NB4 (cell line): ENCODE results near the gene HSPBP1.

Source experiments
- DNase-seq: peaks from one replicate; pipeline ENCODE4 v3.0.0; 2010; ENCODE audit warnings: low read depth
- H3K4me3 ChIP-seq: one replicate; pipeline ENCODE4 v1.5.1; 2011; ENCODE audit warnings: mild to moderate bottlenecking, low read depth, low read length, moderate library complexity
- MYC ChIP-seq: IDR thresholded peaks from 2 replicates; pipeline ENCODE4 v1.6.1; 2011; ENCODE audit warnings: low read depth, low read length
- POLR2A ChIP-seq: IDR thresholded peaks from 2 replicates; pipeline ENCODE4 v1.6.1; 2011; ENCODE audit warnings: mild to moderate bottlenecking; ENCODE audit not compliant: insufficient read length; ENCODE audit errors: extremely low read depth
- TF ChIP-seq, protein P1 (sequence below): IDR thresholded peaks from one replicate; pipeline ENCODE4 v1.5.1; 2012; ENCODE audit warnings: low read depth, low read length
- TF ChIP-seq, protein P2 (sequence below): IDR thresholded peaks from 2 replicates; pipeline ENCODE4 v1.6.1; 2011; ENCODE audit warnings: low read depth, low read length

The HSPBP1 gene

DNA sequence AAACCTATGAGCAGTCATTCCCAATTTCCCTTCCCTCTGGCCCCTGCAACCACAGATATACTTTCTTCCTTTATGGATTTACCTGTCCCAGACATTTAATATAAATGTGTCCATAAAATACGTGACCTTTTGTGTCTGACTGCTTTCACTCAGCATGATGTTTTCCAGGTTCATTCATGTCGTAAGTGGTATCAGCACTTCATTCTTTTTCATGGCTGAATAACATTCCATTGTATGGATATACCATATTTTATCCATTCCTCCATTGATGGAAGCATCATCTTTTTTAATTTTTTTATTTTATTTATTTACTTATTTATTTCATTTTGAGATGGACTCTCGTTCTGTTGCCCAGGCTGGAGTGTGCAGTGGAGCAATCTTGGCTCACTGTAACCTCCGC, 13.1 kb downstream of the HSPBP1 start:
- TF ChIP-seq MYC: no peak
- TF ChIP-seq, protein P1, sequence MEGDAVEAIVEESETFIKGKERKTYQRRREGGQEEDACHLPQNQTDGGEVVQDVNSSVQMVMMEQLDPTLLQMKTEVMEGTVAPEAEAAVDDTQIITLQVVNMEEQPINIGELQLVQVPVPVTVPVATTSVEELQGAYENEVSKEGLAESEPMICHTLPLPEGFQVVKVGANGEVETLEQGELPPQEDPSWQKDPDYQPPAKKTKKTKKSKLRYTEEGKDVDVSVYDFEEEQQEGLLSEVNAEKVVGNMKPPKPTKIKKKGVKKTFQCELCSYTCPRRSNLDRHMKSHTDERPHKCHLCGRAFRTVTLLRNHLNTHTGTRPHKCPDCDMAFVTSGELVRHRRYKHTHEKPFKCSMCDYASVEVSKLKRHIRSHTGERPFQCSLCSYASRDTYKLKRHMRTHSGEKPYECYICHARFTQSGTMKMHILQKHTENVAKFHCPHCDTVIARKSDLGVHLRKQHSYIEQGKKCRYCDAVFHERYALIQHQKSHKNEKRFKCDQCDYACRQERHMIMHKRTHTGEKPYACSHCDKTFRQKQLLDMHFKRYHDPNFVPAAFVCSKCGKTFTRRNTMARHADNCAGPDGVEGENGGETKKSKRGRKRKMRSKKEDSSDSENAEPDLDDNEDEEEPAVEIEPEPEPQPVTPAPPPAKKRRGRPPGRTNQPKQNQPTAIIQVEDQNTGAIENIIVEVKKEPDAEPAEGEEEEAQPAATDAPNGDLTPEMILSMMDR: no peak
- TF ChIP-seq, protein P2, sequence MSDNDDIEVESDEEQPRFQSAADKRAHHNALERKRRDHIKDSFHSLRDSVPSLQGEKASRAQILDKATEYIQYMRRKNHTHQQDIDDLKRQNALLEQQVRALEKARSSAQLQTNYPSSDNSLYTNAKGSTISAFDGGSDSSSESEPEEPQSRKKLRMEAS: no peak
- TF ChIP-seq POLR2A: no peak
- no peak overlapping the region for H3K4me3 ChIP-seq
- DNase-seq: no peak

DNA sequence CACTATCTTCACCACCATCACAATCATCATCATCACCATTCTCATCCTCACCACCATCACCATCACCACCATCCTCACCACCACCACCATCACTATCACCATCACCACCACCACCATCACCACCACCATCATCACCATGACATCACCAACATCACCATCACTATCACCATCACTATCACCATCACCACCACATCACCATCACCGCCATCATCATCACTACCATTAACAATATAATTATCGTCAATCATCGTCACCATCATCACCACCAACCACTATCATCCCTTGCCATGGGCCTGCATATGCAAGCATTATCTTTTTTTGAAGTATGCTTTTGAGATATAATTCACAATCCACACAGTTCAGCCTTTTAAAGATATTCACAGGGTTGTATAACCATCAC, 13.5 kb downstream of the HSPBP1 start:
- DNase-seq: no peak
- H3K4me3 ChIP-seq: no peak overlapping the region
- no peak for TF ChIP-seq MYC
- TF ChIP-seq POLR2A: no peak
- TF ChIP-seq, protein P2: no peak
- TF ChIP-seq, protein P1: no peak

DNA sequence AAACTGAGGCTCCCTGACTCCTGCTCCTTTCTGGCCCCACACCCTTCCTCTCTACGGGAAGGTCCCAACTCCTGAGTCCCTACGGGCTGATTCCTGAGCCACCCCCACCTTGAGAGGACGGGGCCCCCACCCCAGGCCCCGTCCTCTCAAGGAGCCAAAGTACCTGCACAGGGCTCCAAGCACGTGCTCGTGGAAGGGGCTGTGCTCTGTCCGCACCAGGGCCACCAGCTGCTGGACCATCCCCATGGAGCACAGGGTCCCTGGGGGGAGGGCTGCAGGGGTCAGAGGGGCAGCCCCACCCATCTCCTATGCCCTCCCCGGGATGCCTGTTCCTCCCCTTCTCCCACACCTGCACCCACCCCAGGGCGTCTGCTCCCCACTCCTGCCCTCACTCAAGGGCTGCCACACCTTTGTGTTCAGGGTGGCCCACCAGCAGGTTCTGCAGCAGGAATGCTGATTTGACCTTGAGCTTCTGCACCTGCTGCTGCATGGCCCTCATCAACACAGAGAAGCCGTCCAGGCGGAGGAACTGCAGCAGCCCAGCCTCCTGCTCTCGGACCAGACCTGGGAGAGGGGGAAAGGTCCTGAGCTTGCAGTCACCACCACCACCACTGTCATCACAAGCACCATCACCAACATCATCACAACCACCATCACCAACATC, 14.1 kb downstream of the HSPBP1 start:
- H3K4me3 ChIP-seq: no peak overlapping the region
- TF ChIP-seq, protein P2: no peak
- TF ChIP-seq, protein P1: no peak
- TF ChIP-seq MYC: no peak
- no peak for TF ChIP-seq POLR2A
- no peak for DNase-seq

DNA sequence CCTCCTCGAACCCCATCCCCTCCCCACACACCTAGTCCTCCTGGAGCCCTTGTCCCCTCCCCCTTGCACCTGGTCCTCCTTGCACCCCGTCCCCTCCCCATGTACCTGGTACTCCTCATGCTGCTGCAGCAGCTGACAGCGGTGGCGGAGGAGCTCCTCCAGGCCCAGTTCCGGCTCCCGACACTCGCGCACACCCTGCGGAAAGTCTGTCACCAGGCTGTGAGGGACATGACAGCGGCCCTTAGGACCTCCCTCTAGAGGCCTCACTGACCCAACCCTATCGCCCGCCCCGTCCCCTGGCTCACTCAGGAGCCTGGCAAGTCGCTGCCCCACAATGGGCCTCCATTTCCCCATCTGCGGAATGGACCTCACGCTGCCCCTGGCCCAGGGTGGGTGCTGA, 14.7 kb downstream of the HSPBP1 start:
- H3K4me3 ChIP-seq: no peak overlapping the region
- TF ChIP-seq MYC (no peak), POLR2A (no peak)
- TF ChIP-seq, protein P2: no peak
- TF ChIP-seq, protein P1: no peak

DNA sequence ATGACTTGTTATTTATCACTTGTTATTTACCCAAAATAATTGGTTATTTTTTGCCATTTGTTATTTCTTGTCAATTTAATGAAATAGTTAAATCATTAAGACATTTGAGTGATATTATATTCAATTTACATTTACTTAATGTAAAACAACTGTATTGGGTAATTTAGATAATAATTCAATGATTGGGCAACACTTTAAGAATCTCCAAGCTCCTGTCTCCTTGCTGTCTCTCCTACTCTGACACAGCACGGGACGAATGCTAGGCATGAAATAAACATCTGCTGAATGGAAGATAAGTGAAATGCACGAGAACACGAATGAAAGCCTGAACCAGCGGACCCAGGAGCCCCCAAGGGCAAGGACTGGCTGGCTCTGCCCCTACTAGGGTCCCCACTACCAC, 15.4 kb downstream of the HSPBP1 start:
- no peak for TF ChIP-seq MYC
- TF ChIP-seq, protein P1: no peak
- TF ChIP-seq, protein P2: no peak
- no peak for TF ChIP-seq POLR2A
- no peak for DNase-seq
- no peak overlapping the region for H3K4me3 ChIP-seq

More for the DNA sequence above, 14.7 kb downstream of the HSPBP1 start:
- no peak for DNase-seq

DNA sequence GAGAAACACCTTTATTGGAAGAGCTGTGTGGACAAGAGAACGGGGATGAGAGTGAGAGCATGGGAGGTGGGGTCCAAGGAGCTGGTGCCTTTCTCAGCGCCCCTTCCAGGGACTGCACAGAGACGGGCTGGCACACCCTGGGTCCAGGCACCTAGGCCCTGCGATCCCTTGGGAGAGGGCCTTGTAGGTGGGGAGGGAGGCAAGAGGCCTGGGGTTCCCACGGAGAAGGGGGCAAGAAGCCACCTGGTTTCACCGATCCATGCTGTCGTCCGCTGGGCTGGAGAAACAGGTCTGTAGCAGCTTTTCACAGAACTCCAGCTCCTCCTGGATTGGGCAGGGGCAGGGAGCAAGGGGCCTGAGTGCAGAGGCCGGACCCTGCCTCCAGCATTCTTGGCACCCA, 17.6 kb downstream of the HSPBP1 start:
- H3K4me3 ChIP-seq: no peak overlapping the region
- TF ChIP-seq POLR2A: no peak
- TF ChIP-seq, protein P2: no peak
- TF ChIP-seq, protein P1: no peak
- no peak for TF ChIP-seq MYC
- no peak for DNase-seq
